Body of pancreas (tissue), 4 donors: Measurements from ENCODE around the gene AGT.

Source experiments
- CTCF ChIP-seq, 7 experiments: fragments of 450-650 bp in 4 of 7; fragments of 200-600 bp in 3 of 7; sonication (generic) in 3 of 7; IDR thresholded peaks; one replicate each; pipeline ENCODE4 v1.5.1; 2016 to 2019; ENCODE audit warnings: antibody characterized with exemption in 7 of 7
- POLR2A ChIP-seq, 3 donors: fragments of 450-650 bp; IDR thresholded peaks; one replicate each; pipeline ENCODE4 v1.6.1; 2016; ENCODE audit warnings: antibody characterized with exemption in 3 of 3, mild to moderate bottlenecking in 2 of 3

- TF ChIP-seq CTCF (IDR thresholded peaks at IDR 0.05) (no peak), POLR2A (IDR thresholded peaks at IDR 0.05) (no peak)
Measured at GRCh38 chr1:230702934-230703678, 10.8 kb downstream of the AGT start.
